Breast epithelium (tissue), 4 donors: ENCODE data around the gene DYNC1LI2. TPM values are rescaled to one million over a fixed set of nuclear protein-coding genes. Genes with fewer than 3 reads are reported as not detected.
"Not testable (repeated sequence)": the region's sequence is repeated elsewhere in the genome, so short reads cannot be mapped to it uniquely, and the experiment has no call there.

ENCODE experiments used
- DNase-seq, 2 donors: peaks; one replicate each; pipeline ENCODE4 v3.0.0-alpha.2; 2019; ENCODE audit warnings: low spot score in 2 of 2
- H3K27ac ChIP-seq, 2 donors: fragments of 200-600 bp; sonication (generic) in 1 of 2; one replicate each; pipeline ENCODE4 v1.5.1; 2016 to 2019; ENCODE audit warnings: mild to moderate bottlenecking in 1 of 2
- H3K27me3 ChIP-seq, 2 donors: fragments of 200-600 bp; sonication (generic) in 1 of 2; one replicate each; pipeline versions ENCODE4 v1.5.1 to v1.6.0; 2017 to 2019; ENCODE audit warnings: control low read depth in 1 of 2, mild to moderate bottlenecking in 1 of 2
- H3K36me3 ChIP-seq: fragments of 200-600 bp; one replicate; pipeline ENCODE4 v1.5.1; 2019
- H3K4me1 ChIP-seq, 2 donors: fragments of 200-600 bp; sonication (generic); one replicate each; pipeline ENCODE4 v1.5.1; 2016 to 2019; ENCODE audit warnings: control low read depth in 1 of 2
- H3K4me3 ChIP-seq, 3 donors: fragments of 200-600 bp; sonication (generic); 1 replicate in 2 of 3; 2 replicates in 1 of 3; pipeline ENCODE4 v1.5.1; 2016 to 2019; ENCODE audit warnings: mild to moderate bottlenecking in 3 of 3, moderate library complexity in 2 of 3
- H3K9me3 ChIP-seq, 2 donors: fragments of 200-600 bp; sonication (generic) in 1 of 2; one replicate each; pipeline ENCODE4 v1.5.1; 2016 to 2019; ENCODE audit warnings: control low read depth in 1 of 2
- POLR2A ChIP-seq: fragments of 450-650 bp; IDR thresholded peaks from one replicate; pipeline ENCODE4 v1.6.1; 2016; ENCODE audit warnings: antibody characterized with exemption, mild to moderate bottlenecking, moderate library complexity
- POLR2AphosphoS5 ChIP-seq, 3 donors: sonication (generic); formaldehyde crosslinking; IDR thresholded peaks; one replicate each; pipeline ENCODE4 v1.6.1; 2017; ENCODE audit warnings: antibody characterized with exemption in 3 of 3
- intact Hi-C: fragments of 100-400 bp; cut with DNase I; formaldehyde crosslinking; loops from one replicate; pipeline ENCODE4 v1.15.1; 2023; ENCODE audit warnings: low total_unique reads
- total RNA-seq, 3 donors: library from RNA; depleted of rRNA; stranded (reverse); fragments of >200 nt; gene quantifications; one replicate each; pipeline ENCODE4 v1.1.0, GENCODE V29; 2016
- TF ChIP-seq, protein P1 (sequence below), 3 donors: fragments of 450-650 bp; IDR thresholded peaks; one replicate each; pipeline ENCODE4 v1.5.1; 2016 to 2017; ENCODE audit warnings: antibody characterized with exemption in 3 of 3, mild to moderate bottlenecking in 3 of 3, moderate library complexity in 3 of 3

Gene DYNC1LI2
- total RNA-seq, 3 donors from 2014 or later = 153 to 172 (median 156) TPM

DNA sequence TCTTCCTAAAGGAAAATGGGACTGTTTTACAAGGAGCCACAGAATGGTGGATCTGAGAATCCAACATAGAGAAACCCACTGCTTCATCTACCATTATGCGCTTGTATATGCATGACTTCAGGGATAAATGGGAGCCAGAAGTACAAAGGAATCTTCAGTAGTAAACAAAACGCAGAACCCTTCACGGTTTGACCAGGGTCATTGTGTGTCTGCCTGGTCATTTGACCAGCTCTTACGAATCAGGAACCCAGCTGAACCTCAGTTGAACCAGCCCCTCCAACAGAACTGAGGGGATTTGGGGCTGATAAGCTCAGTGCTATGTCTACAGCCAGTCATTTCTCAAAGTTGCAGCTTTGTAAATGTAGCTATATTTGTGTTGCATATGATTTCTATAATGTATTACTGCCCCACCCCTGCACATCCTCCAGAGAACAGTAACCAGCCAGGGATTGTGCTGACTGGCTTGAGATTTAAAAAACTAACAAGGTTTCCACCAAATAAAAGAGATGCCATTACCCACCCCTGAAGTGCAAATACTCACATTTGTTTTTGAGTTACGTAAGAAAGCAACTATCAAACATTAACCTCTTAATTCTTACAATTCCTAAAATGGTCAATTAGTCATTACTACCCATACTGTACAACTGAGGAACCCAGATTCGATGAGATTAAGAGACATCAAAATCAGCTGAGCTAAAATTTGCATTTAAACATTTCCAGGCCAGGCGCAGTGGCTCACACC, 61.1 kb downstream of the DYNC1LI2 start:
- peaks cover 0 to 7% of the 10 kb centered on the region in 2 donors for H3K4me1 ChIP-seq
- no peaks in the 10 kb centered on the region for H3K9me3 ChIP-seq
- no peaks in the 10 kb centered on the region for H3K27me3 ChIP-seq
- TF ChIP-seq, protein P1, sequence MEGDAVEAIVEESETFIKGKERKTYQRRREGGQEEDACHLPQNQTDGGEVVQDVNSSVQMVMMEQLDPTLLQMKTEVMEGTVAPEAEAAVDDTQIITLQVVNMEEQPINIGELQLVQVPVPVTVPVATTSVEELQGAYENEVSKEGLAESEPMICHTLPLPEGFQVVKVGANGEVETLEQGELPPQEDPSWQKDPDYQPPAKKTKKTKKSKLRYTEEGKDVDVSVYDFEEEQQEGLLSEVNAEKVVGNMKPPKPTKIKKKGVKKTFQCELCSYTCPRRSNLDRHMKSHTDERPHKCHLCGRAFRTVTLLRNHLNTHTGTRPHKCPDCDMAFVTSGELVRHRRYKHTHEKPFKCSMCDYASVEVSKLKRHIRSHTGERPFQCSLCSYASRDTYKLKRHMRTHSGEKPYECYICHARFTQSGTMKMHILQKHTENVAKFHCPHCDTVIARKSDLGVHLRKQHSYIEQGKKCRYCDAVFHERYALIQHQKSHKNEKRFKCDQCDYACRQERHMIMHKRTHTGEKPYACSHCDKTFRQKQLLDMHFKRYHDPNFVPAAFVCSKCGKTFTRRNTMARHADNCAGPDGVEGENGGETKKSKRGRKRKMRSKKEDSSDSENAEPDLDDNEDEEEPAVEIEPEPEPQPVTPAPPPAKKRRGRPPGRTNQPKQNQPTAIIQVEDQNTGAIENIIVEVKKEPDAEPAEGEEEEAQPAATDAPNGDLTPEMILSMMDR (IDR thresholded peaks at IDR 0.05) = no peak
- TF ChIP-seq POLR2A (no peak), POLR2AphosphoS5 (IDR thresholded peaks at IDR 0.05) (no peak)
- no peak overlapping the region for H3K4me3 ChIP-seq
- H3K36me3 ChIP-seq = no peaks in the 10 kb centered on the region
- intact Hi-C loops = no loop called here
- DNase-seq = no peak
- no peak overlapping the region for H3K27ac ChIP-seq

DNA sequence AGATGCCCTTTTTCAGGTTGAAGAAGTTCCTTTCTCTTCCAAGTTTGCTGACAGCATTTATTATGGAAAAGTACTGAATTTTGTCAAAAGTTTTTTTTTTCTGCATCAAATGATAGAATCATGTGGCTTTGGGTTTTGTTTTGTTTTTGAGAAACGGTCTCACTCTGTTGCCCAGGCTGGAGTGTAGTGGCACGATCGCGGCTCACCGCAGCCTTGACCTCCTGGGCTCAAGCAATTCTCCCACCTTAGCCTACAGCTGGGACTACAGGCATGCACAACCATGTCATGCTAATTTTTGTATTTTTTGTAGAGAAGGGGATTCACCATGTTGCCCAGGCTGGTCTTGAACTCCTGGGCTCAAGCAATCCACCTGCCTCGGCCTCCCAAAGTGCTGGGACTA, 62.1 kb downstream of the DYNC1LI2 start:
- Histone ChIP-seq H3K9me3 (no peaks in the 10 kb centered on the region), H3K4me1 (no peaks in the 10 kb centered on the region), H3K27ac (no peak overlapping the region), H3K36me3 (no peaks in the 10 kb centered on the region), H3K27me3 (no peaks in the 10 kb centered on the region), H3K4me3 (no peak overlapping the region)
- no peak for TF ChIP-seq POLR2AphosphoS5 (IDR thresholded peaks at IDR 0.05)
- no peak for TF ChIP-seq POLR2A
- TF ChIP-seq, protein P1 (IDR thresholded peaks at IDR 0.05) = no peak
- no peak for DNase-seq
- intact Hi-C loops = loop anchor here (2.0 kb wide), 1 partner anchor 50 kb away; no protein-coding TSS in a partner anchor

DNA sequence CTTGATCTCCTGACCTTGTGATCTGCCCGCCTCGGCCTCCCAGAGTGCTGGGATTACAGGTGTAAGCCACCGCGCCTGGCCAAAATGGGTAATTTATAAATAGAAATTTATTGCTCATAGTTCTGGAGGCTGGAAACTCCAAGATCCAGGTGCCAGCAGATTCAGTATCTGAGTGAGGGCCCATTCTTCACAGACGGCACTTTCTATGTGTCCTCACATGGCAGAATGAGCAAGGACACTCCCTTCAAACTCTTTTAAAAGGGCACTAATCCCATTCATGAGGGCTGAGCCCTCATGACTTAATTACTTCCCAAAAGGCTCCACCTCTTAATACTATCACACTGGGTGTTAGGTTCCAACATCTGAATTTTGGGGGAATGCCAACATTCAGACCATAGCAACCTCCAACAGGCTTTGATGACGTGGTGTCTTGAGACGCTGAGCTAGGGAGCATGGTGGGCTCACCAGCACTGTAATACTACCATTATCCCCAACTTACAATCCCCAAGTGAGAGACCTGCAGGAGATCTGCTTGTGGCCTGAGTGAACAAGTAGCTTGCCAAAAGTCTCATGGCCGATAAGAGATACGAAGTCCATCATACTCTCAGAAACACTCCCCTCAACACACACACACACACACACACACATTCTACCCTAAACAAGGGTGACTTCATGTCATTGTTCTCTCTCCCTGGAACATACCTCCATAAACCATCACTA, 63.3 kb downstream of the DYNC1LI2 start:
- H3K9me3 ChIP-seq = no peaks in the 10 kb centered on the region
- no peak for DNase-seq
- no peak overlapping the region for H3K4me3 ChIP-seq
- no peaks in the 10 kb centered on the region for H3K36me3 ChIP-seq
- no peaks in the 10 kb centered on the region for H3K4me1 ChIP-seq
- intact Hi-C loops = loop anchor here (2.0 kb wide), 1 partner anchor 51 kb away; no protein-coding TSS in a partner anchor
- no peaks in the 10 kb centered on the region for H3K27me3 ChIP-seq
- no peak overlapping the region for H3K27ac ChIP-seq
- TF ChIP-seq POLR2A = no peak
- TF ChIP-seq, protein P1 (IDR thresholded peaks at IDR 0.05) = no peak
- no peak for TF ChIP-seq POLR2AphosphoS5 (IDR thresholded peaks at IDR 0.05)

DNA sequence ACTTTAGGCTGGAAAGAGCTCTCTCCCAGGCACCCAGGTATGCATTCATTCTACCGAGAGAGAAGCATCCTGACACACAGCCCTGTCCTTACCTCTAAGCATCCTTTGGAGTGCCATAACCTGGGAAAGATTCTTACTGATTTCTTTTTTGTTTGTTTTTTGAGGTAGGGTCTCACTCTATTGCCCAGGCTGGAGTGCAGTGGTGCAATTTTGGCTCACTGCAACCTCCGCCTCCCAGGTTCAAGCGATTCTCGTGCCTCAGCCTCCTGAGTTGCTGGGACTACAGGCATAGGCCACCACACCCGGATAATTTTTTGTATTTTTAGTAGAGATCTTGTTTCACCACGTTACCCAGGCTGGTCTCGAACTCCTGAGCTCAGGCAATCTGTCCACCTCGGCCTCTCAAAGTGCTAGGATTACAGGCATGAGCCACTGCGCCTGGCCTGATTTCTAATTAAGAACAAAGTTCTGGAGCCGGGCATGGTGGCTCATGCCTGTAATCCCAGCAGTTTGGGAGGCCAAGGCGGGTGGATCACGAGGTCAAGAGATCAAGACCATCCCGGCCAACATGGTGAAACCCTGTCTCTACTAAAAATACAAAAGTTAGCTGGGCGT, 65.8 kb downstream of the DYNC1LI2 start:
- H3K36me3 ChIP-seq, intact Hi-C loops, H3K27ac ChIP-seq, H3K4me3 ChIP-seq, H3K27me3 ChIP-seq, H3K4me1 ChIP-seq, H3K9me3 ChIP-seq, DNase-seq: not testable (repeated sequence)

DNA sequence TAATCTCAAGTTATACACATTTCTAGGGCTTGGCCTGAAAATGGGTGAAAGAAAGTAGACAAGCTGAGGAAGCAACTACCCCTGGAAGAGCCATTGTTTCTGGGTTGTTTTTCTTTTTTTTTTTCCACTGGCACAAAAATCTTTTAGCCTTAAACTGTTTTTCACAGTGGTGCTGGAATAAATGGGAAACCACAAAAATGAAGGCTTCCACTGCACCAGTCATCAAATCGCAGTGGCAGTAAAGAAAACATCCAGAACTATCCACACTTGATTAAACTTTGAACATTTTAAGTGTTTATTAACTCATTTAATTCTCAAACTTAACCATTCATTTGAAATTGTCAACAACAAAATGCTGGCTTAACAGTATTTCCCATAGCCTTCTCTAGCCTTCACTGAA, 69.1 kb downstream of the DYNC1LI2 start:
- Histone ChIP-seq H3K9me3 (no peaks in the 10 kb centered on the region), H3K36me3 (no peaks in the 10 kb centered on the region), H3K4me1 (peaks cover 0 to 5% of the 10 kb centered on the region in 2 donors), H3K4me3 (no peak overlapping the region), H3K27ac (peak overlapping the region in 1 of 2 donors; percentile 21), H3K27me3 (no peaks in the 10 kb centered on the region)
- TF ChIP-seq POLR2AphosphoS5 (IDR thresholded peaks at IDR 0.05) (no peak), POLR2A (no peak)
- DNase-seq = no peak
- intact Hi-C loops = no loop called here

DNA sequence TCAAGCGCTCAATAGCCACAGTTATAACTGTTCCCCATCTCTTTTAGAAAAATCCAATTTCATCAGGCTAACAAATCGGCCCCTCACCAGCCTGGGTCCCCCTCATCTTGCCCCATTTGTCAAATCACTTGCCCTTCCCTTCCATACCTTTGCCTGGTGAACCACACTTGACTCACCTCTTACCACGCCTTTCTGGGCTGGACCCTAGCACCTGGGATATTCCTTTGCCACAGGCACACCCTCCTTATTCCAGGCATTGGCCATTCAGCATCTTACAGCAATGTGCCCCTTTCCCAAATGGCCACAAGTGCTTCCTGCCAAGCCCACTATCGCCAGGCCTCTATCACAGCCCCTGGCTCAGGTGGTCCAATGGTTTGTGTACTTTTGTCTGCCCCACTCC, 69.7 kb downstream of the DYNC1LI2 start:
- H3K4me3 ChIP-seq = no peak overlapping the region
- H3K4me1 ChIP-seq = peaks cover 0 to 5% of the 10 kb centered on the region in 2 donors
- H3K36me3 ChIP-seq = no peaks in the 10 kb centered on the region
- TF ChIP-seq POLR2AphosphoS5 (IDR thresholded peaks at IDR 0.05) (no peak), POLR2A (no peak)
- TF ChIP-seq, protein P1 (IDR thresholded peaks at IDR 0.05) = no peak
- intact Hi-C loops = no loop called here
- H3K27ac ChIP-seq = peak overlapping the region; percentile 28 to 52
- H3K9me3 ChIP-seq = no peaks in the 10 kb centered on the region
- no peaks in the 10 kb centered on the region for H3K27me3 ChIP-seq
- DNase-seq = no peak
